HG03139 (cell line): ENCODE data around the gene SCARB2.

ENCODE experiments used
- ATAC-seq: cut with Tn5 transposase; IDR thresholded peaks from one replicate; pipeline ENCODE4 v1.9.1; 2021; ENCODE audit not compliant: unreplicated experiment

Gene SCARB2

DNA sequence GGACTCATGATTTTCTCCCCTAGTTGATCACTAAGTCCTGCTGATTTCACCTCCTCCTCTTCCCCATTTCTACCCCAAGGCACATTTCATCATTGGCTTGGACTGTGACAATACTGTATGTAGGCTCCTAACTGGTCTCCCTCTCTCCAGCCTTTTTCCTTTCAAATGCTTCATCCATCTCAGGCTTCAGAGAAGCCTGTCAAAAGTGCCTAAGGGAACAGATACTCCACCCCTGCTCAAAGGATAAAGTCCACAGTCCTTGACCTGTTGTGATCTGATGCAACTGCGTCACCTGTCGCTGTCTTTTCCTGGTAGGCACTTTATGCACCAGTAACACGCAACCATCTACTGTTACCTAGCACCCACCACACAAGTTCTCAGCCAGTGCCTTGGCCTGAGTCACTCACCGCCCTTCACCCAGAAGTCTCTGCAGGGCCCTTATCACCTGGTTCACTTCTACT is 12.8 kb downstream of the SCARB2 start:
- ATAC-seq: no peak

DNA sequence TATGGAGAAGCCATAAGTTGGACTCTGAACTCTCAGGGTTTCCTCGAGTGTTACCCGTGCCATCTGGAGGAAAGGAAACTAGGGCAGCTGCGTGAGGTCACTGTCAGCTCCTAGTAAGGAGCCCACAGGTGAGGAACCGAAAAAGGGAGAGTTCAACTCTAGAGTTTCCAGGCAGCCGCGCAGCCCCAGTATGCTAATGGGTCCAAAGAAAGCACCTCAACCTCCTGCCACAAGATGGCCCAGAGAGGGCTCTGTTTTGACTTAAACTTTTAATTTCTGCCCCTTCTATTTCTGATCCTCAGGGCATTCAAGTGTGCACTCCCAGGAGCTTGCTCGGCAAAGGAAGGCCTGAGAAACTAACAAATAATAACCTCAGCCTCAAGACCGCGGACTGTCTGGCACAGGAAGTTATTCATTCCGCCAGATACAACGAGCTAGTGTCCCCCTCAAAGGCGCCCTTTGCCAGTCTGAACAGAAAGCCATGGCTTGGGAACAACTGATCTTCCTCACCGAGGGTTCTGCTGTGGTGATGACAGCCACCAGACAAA is 13.9 kb downstream of the SCARB2 start:
- peak; percentile 87 for ATAC-seq

DNA sequence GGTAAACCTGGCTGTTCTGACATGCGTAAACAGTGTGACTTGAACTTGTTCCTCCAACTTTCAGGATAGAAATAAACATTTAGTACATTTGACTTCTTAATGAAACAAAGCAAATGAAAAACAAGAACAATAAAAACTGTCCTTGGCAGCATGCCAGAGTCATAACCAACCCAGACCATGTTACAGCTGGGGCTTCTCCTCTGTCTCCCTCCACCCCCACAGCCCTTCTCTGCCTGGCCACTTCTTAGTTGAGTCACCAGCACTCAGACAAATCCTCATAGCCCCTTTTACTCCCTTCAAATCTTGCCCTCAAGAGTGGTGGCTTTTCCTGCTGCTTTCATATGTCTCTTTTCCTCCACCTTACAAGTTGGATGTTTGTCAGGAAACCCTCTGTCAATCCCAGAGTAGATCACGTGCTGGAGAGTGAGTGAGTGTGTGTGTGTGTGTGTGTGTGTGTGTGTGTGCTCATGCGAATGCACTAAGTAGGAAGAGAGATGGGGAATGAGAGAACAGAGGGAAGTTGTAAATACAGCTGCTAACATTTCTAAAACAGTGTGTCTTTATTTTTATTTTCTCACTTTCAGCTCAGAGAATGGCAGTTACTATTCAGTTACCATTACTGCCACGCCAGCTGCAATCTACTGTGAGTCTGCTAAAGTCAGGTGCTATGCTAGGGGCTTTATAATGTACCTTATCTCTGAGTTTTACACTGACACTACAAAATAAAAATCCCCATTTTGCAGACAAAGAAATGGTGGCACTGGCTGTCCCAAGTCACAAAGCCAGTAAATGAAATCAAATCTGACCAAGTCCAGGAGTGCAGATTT is 15.0 kb downstream of the SCARB2 start:
- ATAC-seq: peak; percentile 32

DNA sequence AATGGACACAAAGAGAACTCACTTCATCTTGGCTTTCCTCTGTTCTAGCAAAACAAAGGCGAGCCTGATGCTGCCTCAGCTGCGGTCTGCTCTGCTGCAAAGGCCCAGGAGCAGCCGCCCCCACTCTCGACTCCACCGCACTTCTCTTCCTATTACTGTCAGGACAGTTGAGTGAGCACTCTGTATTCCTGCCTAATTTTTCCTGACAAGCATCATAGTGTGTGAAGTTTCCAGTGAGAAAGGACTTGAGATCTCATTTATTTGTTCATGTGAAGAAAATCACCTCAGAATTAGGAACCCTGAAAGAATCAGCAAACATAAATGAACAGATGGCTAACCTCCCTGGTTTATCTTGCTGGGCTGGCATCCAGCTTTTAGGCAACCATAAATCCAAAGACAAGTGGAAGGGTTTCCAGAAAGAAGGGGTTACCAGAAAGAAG is 15.6 kb downstream of the SCARB2 start:
- no peak for ATAC-seq

DNA sequence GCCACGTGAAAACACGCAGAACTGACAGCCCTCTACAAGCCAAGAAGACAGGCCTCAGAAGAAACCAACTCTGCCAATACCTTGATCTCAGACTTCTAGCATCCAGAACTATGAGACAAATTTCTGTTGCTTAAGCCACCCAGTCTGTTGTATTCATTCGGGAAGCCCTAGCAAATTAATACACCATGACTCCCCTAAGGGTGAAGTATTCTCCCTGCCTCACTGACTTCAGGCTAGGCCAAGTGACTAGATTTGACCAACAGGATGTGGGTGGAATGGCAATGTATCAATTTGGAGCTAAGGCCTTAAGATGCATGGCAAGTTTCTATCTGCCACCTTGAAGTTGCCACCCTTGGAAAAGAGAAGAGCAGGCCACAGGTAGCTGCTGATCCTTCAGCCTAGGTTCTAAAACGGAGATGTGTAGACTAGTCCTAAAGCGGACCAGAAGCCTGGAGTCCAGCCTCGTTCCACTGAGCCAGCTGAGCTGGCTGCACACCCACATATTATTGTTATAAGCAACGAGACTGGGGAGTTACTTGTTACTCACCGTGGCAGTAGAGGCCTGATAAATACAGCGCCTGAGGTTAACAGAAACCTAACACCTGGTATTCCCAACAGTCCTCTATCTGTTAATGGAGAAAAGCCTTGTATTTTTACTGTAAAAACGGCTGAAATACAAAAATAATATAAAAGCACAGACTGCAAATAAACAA is 16.4 kb downstream of the SCARB2 start:
- ATAC-seq: no peak

DNA sequence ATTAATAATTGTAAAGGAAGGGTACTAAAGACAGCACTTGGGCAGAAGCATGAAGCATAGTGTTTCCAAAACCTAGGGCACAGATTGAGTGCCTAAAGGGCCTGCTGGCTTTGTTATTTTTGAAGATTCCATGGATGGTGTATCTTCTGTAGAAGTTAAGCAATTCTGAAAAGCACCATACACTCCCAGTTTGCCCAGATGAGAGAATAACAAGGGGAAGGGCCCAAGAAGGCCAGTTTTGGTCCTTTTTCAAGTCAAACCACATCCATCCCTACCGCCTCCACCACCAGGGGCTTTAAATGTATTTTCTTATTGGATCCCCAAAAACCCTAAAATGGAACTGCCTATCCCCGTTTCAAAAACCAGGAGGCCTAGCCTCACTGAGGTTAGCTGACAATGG is 17.2 kb downstream of the SCARB2 start:
- no peak for ATAC-seq

DNA sequence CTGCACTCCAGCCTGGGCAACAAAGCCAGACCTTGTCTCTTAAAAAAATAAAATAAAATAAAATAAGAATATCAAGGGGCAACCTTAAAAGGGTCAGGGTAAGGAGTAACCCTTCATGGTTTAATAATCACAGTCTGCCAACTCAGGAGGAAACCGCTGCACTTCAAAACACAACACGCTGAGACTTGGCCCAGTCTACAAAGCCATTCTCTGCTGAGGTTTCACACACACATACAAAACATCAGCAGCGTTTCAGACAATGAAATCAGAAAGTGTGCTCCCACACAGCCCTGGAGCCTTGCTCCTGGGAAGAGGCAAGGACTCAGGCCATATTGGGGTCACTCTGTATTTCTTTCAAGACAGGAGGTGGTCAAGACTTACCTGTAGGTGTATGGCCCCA is 18.3 kb downstream of the SCARB2 start:
- no peak for ATAC-seq

DNA sequence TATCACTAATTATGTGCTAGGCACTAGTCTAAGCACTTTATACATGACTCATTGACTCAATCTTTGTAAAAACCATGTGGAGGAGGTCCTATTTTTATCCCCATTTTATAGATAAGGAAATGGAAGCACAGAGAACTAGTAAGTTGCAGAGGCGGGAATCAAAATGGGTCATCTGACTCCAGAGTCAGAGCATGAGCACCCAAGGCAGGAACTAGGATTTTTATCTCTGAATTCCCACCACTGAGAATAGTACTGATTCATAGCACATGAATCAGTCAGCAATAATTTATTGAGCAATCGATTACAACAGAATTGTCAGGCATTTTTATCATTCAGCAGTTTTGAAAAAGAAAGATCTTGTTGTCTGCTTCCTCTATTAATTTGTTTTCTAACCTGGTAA is 19.3 kb downstream of the SCARB2 start:
- ATAC-seq: no peak

DNA sequence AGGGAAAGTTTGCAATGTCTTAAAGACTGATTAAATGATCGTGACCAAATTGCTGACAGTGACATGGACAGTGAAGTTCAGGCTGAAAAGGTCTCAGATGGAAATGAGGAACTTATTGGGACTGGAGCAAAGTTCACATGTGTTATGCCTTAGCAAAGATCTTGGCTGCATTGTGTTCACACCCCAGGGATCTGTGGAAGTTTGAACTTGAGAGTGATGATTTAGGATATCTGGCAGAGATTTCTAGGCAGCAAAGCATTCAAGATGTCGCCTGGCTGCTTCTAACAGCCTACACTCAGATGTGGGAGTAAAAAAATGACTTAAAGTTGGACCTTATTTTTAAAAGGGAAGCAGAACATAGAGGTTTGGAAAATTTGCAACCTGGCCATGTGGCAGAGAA is 21.4 kb downstream of the SCARB2 start:
- no peak for ATAC-seq

DNA sequence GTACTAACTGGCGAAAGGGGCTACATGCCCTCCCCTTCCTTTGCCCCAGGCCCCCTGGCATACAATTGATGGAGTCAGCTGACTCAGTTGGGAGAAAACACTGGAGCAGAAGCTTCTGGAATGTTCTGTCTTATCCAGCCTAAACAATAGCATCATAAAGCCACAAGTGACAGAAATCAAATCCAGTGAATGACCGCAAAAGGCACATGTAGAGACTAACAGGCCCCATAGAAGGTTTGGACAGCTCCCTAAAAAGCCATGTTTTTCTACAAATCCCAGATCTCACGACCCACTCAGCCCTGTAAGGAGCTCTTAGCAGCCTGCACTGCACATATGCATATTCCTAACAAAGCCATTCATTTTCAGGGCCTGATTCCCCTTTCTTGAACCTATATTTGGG is 25.1 kb downstream of the SCARB2 start:
- no peak for ATAC-seq

DNA sequence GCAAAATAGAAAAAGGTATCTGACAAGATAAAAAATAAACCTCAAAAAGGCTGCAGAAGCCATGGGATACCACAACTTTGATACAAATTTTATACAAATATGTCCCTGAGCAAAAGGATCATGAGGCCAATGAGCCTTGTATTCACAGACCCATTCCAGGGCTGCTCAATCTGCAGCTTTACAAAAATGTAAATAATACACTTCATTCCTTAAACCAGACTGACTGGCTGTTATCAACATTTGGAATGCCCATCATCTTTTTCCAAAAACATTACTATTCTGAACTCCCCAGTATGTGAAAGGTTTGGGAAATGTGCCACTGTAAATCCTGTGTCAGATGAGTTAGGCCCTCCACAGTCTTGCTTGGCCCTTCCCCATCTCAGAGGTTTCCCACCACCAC is 25.5 kb downstream of the SCARB2 start:
- no peak for ATAC-seq

DNA sequence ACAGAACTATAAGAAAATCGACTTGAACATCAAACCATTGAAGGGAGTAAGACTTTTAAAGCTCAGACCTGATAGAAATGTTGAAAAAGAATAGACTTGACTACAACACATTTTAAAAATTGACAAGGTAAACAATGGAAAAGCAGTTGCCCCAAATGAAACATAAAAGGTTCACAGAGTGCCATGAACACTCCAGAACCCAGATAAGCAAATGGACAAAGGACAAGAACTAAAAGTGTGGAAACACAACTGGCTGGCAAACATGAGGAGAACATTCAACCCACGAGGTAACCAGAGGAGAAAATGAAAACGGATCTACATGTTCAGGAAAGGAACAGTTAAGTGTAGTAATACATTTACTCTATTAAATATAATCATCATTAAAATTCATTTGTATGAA is 26.5 kb downstream of the SCARB2 start:
- no peak for ATAC-seq

DNA sequence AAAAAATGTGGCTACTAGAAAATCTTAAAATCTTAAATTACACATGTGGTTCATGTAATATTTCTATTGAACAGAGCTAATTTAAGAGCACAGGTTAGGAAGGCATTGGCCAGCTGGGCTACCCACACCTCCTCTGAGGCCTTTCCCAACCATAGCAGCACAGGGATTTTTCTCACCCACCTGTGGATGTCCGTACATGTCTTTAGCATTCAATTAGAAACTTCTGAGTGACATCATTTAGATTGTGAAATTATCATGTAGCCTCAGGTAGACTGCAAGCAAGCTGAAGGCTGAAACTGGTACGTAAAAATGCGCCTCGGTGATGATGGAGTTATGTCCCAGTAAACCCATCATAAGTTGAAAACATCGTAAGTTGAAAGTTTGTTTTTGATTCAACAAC is 31.2 kb downstream of the SCARB2 start:
- no peak for ATAC-seq

DNA sequence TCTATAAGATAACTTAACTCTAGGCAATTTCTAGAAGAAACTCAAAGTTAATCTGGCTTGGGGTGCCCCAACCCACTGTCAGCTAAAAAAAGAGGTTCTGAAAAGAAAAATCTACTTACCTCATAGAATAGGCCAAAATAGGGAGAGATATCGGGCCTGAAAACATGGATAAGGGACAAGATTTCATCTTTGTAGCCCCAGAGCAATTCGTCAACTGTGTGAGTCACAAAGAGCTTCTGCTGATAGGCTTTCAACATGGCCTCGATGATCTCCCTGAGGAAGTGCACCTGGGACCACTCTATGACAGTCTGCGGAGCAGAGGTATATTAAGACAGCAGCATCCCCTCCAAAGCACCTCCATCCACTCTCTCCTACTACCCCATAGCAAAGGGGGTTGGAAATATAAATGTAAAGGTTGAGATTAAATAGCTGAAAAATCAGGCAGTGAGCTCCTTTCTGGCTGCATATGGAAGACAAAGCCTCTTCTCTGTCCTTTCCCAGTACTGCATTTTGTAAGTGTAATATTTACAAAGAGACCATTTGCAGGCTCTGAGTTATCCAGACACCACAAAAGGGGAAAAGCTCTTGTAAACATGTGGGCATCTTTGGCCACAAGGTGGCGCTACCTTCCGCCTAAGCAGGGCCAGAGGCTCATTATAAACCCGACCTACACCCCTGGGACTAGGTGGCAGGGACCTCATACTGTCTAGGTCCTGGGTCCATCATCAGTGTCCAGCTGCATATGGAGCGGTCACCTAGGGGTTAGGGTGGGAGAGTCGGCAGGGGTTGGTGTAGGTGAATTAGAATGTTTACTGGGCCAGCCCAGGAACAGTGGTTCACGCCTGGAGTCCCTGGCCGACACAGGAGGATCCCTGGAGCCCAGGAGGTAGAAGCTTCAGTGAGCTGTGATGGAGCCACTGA is 34.0 kb downstream of the SCARB2 start:
- peak; percentile 90 for ATAC-seq

DNA sequence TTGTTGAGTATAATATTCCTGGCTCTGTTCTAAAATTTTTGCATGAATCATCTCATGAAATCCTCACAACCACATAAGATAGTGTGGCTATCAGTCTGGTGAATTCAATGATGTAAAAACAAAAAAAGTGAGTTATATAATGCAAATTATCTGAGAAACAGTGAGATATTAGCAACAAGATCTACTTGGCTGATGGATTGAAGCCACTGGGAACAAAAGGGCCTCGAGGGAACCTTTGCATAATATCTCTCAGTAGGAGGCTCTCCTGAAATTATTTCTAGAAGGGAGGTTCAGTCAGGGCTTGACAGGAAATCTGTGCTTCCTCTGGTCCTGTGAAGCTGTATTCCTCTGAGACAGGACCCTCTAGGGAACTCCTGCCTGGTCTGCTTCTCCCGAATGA is 35.3 kb downstream of the SCARB2 start:
- ATAC-seq: no peak

DNA sequence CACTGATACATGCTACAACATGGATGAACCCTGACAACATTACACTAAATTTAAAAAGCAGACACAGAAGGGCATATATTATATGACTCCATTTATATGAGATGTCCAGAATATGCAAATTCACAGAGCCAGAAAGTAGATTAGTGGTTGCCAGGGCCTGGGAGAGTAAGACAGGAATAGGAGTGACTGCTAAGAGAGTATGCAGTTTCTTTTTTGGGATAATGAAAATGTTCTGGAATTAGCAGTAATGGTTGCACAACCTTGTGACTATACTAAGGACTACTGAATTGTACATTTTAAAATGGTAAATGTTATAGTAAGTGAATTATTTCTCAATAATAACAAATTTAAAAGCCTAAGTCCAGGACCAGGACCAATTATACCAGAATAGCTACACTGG is 35.9 kb downstream of the SCARB2 start:
- ATAC-seq: no peak

DNA sequence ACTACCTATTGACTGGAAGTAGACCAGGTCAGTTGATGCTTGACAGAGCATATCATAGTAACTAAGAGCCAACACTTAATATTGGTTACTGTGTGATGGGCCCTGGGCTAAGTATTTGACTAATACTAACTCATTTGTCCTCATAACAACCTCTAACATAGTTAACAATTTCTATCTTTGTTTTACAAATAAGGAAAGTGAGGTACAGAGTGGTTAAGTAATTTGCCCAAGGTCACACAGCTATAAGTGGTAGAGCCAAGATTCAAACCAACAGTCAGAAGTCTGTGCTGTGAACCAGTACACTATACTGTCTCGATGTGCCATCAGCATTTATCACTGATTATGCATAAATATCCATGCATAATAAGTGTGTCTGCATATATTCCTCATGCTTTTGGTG is 38.3 kb downstream of the SCARB2 start:
- ATAC-seq: no peak

DNA sequence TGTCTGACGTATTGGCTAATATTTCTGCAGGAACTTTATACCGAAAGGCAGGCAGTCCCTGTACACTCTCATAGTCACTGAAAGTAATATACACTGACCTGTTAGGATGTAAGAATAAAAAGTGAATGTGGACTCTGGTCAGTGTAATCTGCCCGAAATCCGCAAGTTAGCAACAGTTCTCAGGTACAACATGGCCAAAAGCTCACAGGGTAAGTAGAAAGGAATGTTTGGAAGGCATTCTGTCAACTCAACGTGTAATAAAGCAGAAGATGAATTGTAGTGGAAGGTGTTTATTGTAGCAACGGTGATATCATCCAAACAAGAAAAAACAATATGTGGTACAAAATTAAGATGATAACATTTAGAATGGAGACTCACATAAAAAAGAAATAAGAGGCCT is 39.4 kb downstream of the SCARB2 start:
- no peak for ATAC-seq

DNA sequence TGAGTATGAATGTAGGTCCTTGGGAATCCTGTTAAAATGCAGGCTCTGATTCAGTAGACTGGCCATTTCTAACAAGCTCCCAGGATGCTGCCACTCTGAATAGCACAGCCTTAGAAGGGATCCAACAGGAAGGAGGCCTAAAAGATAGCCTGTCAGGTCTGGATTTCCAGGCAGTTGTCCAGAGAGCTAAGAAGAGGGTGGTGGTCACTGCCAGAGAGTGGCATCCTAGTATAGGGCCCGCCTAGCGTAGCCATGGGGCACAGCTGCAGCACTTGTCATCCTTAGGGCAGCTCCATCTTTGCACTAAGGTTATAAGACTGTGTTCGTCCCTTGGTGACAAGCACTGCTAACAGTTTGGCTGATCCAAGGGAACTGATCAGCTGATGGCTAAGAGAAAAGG is 44.9 kb downstream of the SCARB2 start:
- ATAC-seq: no peak

DNA sequence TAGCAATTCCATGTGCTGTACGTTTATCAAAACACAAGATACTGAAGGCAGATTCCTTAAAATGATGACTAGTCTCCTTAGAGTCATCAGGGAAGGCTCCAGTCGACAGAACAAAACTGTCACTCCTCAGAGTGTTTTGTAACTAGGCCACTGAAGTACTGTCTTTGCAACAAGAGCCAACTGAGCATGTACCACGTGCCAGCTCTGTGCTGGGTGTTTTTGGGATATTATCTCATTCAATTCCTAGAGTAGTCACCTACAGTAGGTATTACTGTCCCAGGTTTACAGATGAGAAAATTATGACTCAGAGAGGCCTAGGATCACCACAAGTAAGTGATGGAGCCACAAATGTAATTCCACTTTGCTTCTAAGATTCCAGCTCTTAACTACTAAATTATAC is 47.1 kb downstream of the SCARB2 start:
- ATAC-seq: no peak

DNA sequence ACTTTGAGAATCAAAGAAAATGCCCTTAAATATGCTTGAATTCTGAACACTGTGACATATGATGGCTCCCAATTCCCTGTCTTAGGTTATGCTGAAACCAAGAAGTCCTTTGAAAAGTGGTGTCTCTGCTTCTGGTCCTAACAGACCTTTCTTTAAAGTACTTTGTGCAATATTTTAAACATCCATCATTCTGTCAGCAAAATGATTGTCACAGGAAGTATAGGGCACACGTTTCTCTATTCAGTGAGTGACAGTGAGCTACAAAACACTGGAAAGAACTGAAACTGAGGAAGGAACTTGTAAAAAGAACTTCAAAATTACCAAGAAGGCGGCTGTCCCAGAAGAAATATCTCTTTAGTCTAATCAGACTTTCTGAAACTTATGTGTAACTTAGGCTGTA is 53.3 kb downstream of the SCARB2 start:
- ATAC-seq: no peak
